ENCODE data around the gene SSMEM1.
A peak's percentile ranks its signal among the peaks of the same experiment; 100 is the strongest.
"Not testable (repeated sequence)": the region's sequence is repeated elsewhere in the genome, so short reads cannot be mapped to it uniquely, and the experiment has no call there.

The SSMEM1 gene

GRCh38 chr7:130213828-130214227, 6.2 kb downstream of the SSMEM1 start:
- no peak for DNase-seq (ENCODE audit: low read depth)

- no peak for DNase-seq (ENCODE audit: low read depth)
These were observed 8.4 kb downstream of the SSMEM1 start for GRCh38 chr7:130216025-130216424.

- no peak for DNase-seq (ENCODE audit: low read depth)
These were observed 9.1 kb downstream of the SSMEM1 start for GRCh38 chr7:130216750-130217149.

- DNase-seq (ENCODE audit: low read depth) = no peak
These were observed 11.4 kb downstream of the SSMEM1 start for GRCh38 chr7:130218806-130219620.

- DNase-seq (ENCODE audit: low read depth) = no peak
These were observed 12.2 kb downstream of the SSMEM1 start for GRCh38 chr7:130219871-130220270.

- no peak for DNase-seq (ENCODE audit: low read depth)
These were observed 14.1 kb downstream of the SSMEM1 start for GRCh38 chr7:130221746-130222145.

GRCh38 chr7:130223646-130224045, 16.0 kb downstream of the SSMEM1 start:
- no peak for DNase-seq (ENCODE audit: low read depth)

GRCh38 chr7:130224210-130224609, 16.6 kb downstream of the SSMEM1 start:
- DNase-seq (ENCODE audit: low read depth) = no peak

- not testable (repeated sequence) for DNase-seq (ENCODE audit: low read depth)
These were observed 17.3 kb downstream of the SSMEM1 start for GRCh38 chr7:130224923-130225322.

- no peak for DNase-seq (ENCODE audit: low read depth)
These were observed 18.7 kb downstream of the SSMEM1 start for GRCh38 chr7:130226333-130226732.

- DNase-seq (ENCODE audit: low read depth) = no peak
These were observed 20.4 kb downstream of the SSMEM1 start for GRCh38 chr7:130227883-130228575.

- DNase-seq (ENCODE audit: low read depth) = no peak
These were observed 21.3 kb downstream of the SSMEM1 start for GRCh38 chr7:130228840-130229502.

- DNase-seq (ENCODE audit: low read depth) = not testable (repeated sequence)
These were observed 22.3 kb downstream of the SSMEM1 start for GRCh38 chr7:130229981-130230380.

- no peak for DNase-seq (ENCODE audit: low read depth)
These were observed 24.1 kb downstream of the SSMEM1 start for GRCh38 chr7:130231792-130232191.

GRCh38 chr7:130232209-130232608, 24.5 kb downstream of the SSMEM1 start:
- no peak for DNase-seq (ENCODE audit: low read depth)

GRCh38 chr7:130234078-130234477, 26.4 kb downstream of the SSMEM1 start:
- no peak for DNase-seq (ENCODE audit: low read depth)

GRCh38 chr7:130236361-130236760, 28.7 kb downstream of the SSMEM1 start:
- DNase-seq (ENCODE audit: low read depth) = not testable (repeated sequence)

GRCh38 chr7:130240240-130240639, 32.6 kb downstream of the SSMEM1 start:
- no peak for DNase-seq (ENCODE audit: low read depth)

GRCh38 chr7:130242198-130243014, 34.7 kb downstream of the SSMEM1 start:
- peak; percentile 54 for DNase-seq (ENCODE audit: low read depth)

GRCh38 chr7:130243486-130243885, 35.8 kb downstream of the SSMEM1 start:
- not testable (repeated sequence) for DNase-seq (ENCODE audit: low read depth)

GRCh38 chr7:130246491-130246890, 38.8 kb downstream of the SSMEM1 start:
- DNase-seq (ENCODE audit: low read depth) = not testable (repeated sequence)

- DNase-seq (ENCODE audit: low read depth) = not testable (repeated sequence)
These were observed 41.2 kb downstream of the SSMEM1 start for GRCh38 chr7:130248842-130249241.
